ENCODE results near the gene MYBPC3.

Gene MYBPC3

DNA sequence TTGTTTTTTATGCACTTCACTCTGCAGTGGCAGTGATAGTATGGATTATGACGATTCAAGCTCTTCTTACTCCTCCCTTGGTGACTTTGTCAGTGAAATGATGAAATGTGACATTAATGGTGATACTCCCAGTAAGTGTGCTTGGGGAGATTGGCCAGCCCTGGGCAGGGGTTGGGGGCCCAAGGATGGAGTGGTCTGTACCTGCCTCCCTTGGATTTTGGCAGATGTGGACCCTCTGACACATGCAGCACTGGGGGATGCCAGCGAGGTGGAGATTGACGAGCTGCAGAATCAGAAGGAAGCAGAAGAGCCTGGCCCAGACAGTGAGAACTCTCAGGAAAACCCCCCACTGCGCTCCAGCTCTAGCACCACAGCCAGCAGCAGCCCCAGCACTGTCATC lies 68.4 kb downstream of the MYBPC3 start:
- no peaks in the 10 kb centered on the region for H3K9me3 ChIP-seq
- no peaks in the 10 kb centered on the region for H3K4me1 ChIP-seq
- H3K36me3 ChIP-seq (replicated peaks), result peaks cover 77% of the 10 kb centered on the region
- no peak overlapping the region for H3K4me3 ChIP-seq
- no peak for DNase-seq (ENCODE audit: low spot score in 2 of 2)
- no peaks in the 10 kb centered on the region for H3K27me3 ChIP-seq (ENCODE audit: low read depth)
- in situ Hi-C loops (cut with MboI; ENCODE audit: low sequenced_read_pairs), result no loop called here

DNA sequence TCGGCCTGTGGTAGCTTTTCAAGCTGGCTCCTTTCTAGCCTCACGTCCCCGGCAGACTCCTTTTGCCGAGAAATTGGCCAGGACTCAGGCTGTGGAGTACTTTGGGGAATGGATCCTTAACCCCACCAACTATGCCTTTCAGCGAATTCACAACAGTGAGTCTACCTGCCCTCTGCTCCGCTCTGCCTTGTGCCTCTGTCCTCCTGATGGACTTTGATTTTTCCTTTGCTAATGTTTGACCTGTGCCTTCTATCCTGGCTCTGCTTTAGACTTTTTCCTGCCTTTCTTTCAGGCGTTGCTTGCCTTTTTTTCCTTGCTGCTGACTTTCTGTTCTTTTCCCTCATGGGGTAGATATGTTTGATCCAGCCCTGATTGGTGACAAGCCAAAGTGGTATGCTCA lies 70.0 kb downstream of the MYBPC3 start:
- in situ Hi-C loops (cut with MboI; ENCODE audit: low sequenced_read_pairs), result no loop called here
- no peak for DNase-seq (ENCODE audit: low spot score in 2 of 2)
- H3K4me1 ChIP-seq, result no peaks in the 10 kb centered on the region
- peaks cover 82% of the 10 kb centered on the region for H3K36me3 ChIP-seq (replicated peaks)
- no peaks in the 10 kb centered on the region for H3K27me3 ChIP-seq (ENCODE audit: low read depth)
- H3K4me3 ChIP-seq, result no peak overlapping the region
- H3K9me3 ChIP-seq, result no peaks in the 10 kb centered on the region

Data from HAP-1 (cell line).